ENCODE measurements around the gene UGT1A6. TPM values are rescaled to one million over a fixed set of nuclear protein-coding genes. Genes with fewer than 3 reads are reported as not detected.

UGT1A6 gene
- total and polyA plus RNA-seq, 2 of the 13 experiments (the other 11 are each of a cell fraction or from before 2014, with no cell fraction given), result 0.25 TPM; not detected in 1

DNA sequence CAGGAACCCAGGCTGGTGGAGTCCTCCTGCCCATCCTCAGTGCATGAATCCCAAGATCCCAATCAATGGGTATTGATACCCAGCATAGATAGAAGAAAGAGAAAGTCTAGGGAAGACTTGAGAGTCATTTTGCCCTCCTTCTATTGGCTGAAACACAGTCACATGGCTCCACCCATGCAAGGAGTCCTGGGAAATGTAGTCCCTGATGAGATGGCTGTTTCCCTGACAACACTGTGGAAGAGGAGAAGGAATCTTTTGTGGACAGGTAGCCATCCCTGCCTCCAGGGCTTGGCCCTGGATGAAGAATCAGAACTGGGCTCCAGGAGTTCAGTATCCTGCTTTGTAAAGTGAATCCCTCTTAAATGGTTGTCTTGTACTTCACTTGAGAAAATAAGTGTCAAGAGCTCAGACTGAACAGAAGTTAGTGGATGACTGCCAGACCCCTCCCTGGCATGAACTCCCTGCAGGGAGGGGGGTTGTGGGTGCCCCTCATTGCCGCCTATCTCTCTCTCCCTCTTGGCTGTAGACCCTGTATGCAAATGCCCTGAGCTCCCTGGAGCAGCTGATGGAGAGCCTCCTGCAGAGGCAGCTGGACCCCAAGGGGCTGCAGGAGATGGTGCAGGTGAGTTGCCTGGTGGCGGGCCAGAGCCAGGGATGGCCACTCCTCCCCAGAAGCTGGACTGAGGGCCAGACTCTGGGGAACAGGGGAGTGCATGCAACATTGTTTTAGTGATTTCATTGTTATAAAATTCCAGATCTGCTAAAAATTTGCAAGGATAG is 121.6 kb downstream of the UGT1A6 start (continued):
- TF ChIP-seq ZNF136 (CRISPR knock-in tag; IDR thresholded peaks at IDR 0.05; ENCODE audit: low read depth), result no peak
- peak; percentile 46; the same call in 1 of the 2 replicates for TF ChIP-seq USF2 (IDR thresholded peaks at IDR 0.05; ENCODE audit: low read depth, low read length)
- TF ChIP-seq USF2 (CRISPR knock-in tag; IDR thresholded peaks at IDR 0.05; ENCODE audit: borderline replicate concordance), result peak; percentile 52; the same call in 1 of the 2 replicates
- no peak for TF ChIP-seq FOXO1 (CRISPR knock-in tag; IDR thresholded peaks at IDR 0.05)
- TF ChIP-seq, protein P1, sequence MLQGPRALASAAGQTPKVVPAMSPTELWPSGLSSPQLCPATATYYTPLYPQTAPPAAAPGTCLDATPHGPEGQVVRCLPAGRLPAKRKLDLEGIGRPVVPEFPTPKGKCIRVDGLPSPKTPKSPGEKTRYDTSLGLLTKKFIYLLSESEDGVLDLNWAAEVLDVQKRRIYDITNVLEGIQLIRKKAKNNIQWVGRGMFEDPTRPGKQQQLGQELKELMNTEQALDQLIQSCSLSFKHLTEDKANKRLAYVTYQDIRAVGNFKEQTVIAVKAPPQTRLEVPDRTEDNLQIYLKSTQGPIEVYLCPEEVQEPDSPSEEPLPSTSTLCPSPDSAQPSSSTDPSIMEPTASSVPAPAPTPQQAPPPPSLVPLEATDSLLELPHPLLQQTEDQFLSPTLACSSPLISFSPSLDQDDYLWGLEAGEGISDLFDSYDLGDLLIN (CRISPR knock-in tag; IDR thresholded peaks at IDR 0.05; ENCODE audit: borderline replicate concordance), result no peak
- peak; percentile 46; the same call in 1 of the 2 replicates for TF ChIP-seq NFYB (CRISPR knock-in tag; IDR thresholded peaks at IDR 0.05)
- no peak for TF ChIP-seq ZBTB21 (CRISPR knock-in tag; IDR thresholded peaks at IDR 0.05)
- TF ChIP-seq KLF13 (CRISPR knock-in tag; IDR thresholded peaks at IDR 0.05), result no peak
- TF ChIP-seq ZBTB14 (CRISPR knock-in tag; IDR thresholded peaks at IDR 0.05), result no peak
- TF ChIP-seq TBX2 (CRISPR knock-in tag; IDR thresholded peaks at IDR 0.05; ENCODE audit: borderline replicate concordance), result no peak
- no peak for TF ChIP-seq TCF12 (IDR thresholded peaks at IDR 0.05)
- no peak for TF ChIP-seq TCF12 (CRISPR knock-in tag; IDR thresholded peaks at IDR 0.05)
- TF ChIP-seq CREB1 (IDR thresholded peaks at IDR 0.05), result no peak
- no peak for TF ChIP-seq CREB1 (CRISPR knock-in tag; IDR thresholded peaks at IDR 0.05)
- TF ChIP-seq IRF2 (CRISPR knock-in tag; IDR thresholded peaks at IDR 0.05), result 0 out of 2 replicates have a peak, but pooled peaks have one; percentile 50
- TF ChIP-seq NFYC (CRISPR knock-in tag; IDR thresholded peaks at IDR 0.05), result peak; percentile 70
- TF ChIP-seq ZNF660 (CRISPR knock-in tag; IDR thresholded peaks at IDR 0.05; ENCODE audit: borderline replicate concordance, low read depth), result no peak
- TF ChIP-seq THAP11 (CRISPR knock-in tag; IDR thresholded peaks at IDR 0.05), result peak; percentile 95
- TF ChIP-seq ARNTL (CRISPR knock-in tag; IDR thresholded peaks at IDR 0.05), result no peak
- no peak for TF ChIP-seq ZNF205 (CRISPR knock-in tag; IDR thresholded peaks at IDR 0.05)

Measured in HepG2 (cell line).